OCI-M2 (cell line): Measurements from ENCODE around the gene FKBP8.

ENCODE experiments used
- DNase-seq: peaks from one replicate; lab custom pipeline; 2025; ENCODE audit not compliant: unreplicated experiment; lab: John Stamatoyannopoulos, UW

The FKBP8 gene

DNA sequence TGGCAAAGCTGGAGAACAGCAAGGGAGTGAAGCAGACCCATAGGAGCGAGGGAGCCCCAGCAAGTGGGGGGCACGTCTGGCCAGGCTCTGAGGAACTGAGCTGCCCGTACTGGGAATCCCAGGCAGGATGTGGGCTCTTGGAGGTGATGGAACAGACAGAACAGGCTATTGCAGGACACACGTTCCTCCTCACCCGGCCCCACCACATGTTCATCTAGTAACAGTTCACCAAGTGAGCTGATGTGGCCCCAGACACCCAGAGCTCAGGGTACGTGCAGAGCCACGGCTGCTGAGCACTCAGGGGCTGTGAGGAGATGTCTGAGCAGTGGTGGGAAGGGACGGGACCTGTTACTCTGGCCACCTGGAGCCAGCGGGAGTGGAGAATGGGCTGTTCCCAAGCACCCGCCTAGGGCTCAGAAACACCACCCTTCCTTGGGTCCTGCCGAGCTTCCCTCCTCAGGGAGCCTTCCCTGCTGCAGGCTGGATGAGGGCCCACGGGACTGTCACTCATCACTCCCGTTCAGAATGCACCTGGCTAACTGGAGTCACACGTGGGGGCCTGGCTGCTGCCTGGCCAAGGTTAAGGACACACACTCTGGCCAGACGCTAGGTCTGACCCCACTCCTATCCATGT lies 39.9 kb downstream of the FKBP8 start:
- DNase-seq, result no peak

DNA sequence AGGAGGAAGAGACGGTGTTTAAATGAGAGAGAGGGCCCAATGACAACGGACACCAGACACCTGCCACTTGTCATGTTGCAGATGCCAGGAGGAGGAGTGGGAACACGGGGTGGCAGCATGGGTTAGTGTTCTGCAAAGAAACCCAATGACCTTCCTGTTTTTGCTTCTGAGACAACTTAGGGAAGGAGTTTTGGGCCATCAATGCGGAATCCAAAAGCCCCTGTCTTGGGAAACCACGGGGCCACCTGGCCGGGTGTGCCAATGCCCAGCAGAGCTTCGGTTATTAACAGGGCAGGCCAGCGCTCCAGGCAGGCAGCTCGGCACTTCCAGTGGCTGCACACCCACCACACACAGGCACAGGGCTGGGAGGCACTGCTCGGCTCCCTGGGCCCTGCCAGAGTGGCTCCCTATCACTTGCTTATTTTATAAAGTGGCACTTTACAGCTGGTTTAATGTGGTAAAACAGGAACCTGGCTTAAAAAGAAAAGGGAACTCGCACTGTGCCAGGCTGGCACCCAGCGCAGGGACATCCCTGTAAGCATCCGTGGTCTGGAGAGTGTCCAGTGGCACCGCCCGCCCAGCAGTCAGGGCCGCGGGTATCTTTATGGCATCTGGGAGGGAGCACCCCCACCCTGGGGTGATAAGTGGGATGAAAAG lies 40.6 kb downstream of the FKBP8 start:
- DNase-seq, result no peak

DNA sequence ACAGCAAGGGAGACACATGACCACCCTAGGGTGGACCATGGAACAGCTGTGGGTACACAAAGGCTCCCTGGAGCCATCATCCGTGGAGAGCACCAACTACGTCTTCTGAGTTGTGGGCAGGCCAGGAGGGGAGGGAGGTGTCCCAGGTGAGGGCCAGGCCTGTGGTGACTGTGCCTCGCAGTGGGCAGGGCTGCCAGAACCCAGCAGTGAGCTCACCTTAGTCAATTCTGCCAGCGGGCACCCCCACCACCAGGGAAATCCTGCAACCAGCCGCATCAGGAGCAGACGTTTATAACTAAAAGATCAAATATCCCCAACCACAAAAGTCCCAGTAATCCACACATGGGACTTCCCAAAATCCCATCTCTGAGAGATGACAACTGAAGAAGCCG lies 41.1 kb downstream of the FKBP8 start:
- no peak for DNase-seq

DNA sequence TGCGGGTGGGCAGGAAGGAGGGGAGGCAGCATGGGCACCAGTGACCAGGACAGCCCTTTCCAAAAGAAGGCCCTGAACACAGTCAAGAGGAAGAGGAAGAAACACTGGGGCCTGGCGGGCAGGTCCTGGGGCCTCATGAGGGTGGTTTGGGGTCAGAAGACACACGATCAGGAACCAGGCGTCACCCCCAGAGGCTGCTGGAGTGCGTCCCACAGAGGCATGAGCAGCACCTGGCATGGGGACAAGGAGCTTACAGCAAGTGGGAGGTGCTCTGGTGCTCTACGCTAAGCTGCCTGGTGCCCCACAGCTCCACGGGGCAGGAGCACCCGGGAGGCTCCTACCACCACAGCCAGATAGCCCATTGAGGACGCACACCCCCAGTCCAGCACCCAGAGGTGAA lies 41.5 kb downstream of the FKBP8 start:
- no peak for DNase-seq

DNA sequence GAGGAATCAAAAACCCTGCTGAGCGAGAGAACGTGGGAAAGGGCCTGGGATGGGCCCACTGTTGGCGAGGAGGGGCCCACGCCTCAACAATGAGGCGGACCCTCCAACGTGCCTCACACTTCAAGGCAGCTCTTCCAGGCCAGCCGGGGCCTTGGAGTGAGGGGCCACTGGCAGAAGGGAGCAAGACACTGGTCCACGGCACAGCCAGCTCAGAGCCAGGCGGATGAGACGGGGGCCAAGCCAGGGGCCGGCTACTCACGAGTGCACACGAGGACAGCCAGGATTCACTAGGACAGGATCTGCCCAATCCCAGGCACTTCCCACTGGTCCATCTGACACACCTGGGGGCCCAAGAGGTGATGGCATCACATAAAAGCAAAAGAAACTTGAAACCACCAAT lies 42.0 kb downstream of the FKBP8 start:
- no peak for DNase-seq

DNA sequence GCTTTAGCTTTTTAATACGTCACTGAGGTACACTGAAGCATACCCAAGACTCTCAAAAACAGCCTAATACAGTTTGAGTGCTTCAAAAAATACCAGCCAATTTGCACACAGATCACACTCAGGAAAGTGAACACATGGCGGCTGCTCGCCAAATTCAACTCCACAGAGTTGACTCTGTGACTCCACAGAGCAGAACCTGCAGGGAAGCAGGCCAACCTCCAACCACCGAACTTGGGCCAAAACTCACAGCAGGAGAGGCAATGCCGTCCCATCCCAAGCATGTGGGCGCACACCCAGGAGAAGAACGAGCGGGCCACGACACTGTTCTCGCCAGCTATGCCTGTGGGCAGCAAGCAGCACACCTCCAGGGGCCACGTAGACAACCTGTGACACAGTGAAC lies 42.6 kb downstream of the FKBP8 start:
- DNase-seq, result no peak

DNA sequence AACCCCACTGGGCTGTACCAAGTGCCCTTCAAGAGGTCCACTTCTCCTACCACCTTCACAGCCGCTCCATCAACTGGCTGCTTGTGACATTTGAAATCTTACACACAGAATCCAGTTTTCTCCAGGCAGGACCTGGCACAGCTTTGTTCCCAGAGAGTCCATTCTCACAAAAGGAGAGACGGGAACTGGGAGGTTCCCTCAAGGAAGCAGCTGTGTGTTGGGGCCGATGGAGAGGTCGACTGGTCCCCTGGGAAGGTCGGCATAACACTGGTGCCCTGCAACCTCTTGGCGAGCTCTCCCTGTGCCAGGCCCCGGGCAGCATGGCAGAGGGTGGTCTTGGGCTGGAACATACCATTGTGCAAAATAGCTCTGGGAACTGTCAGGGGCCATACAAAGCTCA lies 43.0 kb downstream of the FKBP8 start:
- no peak for DNase-seq

DNA sequence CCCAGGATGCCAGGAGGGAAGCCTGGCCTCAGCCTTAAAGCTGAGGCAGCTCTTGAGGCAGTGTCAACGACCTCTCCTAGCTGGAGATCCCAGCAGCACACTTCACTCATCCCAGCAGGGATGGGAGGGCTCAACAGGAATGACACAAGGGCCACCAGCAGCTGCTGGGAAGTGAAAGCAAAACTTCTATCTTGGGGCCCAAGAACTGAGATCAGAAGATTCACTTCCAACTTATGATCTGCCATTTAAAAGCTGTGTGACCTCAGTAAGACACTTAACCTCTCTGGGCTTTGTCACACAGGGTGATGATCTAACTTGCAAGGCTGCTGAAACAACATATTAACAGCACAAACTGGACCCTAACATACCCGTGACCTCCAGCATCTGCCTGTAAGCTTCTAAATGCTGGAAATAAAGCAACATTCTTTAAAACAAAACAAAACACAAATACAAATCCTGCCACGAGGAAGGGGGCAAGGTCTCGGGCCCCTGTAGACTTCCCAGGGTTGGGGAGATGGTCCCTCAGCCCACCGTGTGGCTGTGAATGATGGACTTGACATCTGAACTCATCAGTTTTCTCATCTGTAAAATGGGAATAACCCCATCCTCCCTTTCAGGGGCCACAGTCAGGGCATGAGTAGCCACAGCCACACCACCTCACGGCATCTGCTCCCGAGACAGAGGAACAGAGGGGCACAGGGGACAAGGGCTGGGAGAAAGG lies 44.2 kb downstream of the FKBP8 start:
- DNase-seq, result no peak

DNA sequence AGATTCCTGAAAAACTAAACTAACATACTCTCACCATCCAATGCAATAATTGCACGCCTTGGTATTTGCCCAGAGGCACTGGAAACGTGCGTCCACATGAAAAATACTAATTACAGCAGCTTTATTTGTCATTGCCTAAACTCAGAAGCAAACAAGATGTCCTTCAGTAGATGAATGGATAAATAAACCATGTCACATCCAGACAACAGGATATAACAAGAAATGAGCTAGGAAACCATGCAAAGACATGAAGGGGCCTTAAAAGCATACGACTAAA lies 46.5 kb downstream of the FKBP8 start:
- DNase-seq, result no peak

DNA sequence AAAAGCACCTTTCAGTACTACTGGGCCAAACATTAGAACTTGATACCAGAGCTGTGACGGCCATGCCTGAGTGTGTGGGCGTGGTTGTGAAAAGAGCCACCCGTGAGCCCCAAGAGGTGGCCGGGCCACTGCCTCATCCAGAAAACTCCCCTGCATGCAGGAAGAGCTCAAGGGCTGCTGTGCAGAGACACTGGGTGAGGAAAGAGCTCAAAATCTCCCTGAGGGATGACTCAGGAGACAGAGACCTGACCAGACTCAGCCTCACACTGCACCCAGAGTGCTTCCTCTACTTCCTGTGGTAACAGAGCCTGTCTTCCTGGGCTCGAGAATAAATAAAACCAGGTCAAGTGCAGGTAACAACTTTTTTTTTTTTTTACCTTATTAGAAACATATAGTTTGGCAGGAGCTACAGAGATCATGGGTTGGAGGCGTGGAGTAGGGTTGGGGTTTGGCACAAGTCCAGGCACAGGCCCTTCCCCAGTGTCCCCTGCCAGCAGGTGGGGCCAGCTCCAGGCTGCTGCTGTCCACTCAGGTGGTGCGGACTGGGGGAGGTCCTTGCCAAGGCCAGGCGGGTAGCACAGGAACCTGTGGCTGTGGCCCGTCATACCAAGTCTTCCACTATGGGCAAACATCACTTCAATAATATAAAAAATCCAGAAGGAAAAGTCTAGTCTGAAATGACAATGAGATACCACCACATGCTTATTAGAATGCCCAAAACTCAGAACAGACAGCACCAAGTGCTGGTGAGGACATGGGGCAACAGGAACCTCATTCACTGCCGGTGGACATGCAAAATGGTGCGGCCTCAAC lies 47.0 kb downstream of the FKBP8 start:
- DNase-seq, result no peak

DNA sequence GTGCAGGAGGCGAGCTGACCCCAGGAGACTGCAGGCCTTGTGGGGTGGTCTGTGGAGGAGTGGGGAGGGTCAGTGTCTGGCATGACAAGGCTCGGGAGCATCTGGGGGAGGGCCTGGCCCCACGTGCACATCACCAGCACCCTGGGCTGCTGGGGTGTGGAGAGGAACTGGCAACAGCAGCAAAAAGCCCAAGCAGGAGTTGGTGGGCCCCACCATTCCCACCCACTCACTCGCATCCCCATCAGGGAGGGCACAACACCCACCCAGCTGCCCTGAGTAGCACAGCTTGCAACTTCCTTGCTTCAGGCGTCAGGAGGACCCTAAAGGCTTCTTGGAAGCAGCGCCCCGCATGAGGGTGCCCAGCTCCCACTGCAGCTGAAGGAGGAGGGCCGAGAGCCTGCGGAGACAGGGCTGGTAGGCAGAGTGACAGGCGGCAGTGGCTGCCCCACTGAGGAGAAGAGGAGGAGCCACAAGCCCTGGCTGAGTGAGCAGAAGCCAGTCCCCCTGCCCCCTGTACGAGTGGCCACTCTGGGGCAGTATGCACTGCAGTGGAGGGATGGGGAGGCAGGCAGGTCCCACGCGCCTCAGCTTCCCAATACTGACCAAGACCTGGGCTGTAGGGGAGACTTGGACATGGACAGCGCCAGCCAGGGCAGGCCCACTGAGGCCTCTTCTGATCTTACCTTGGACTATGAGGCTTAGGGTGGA lies 48.0 kb downstream of the FKBP8 start:
- DNase-seq, result no peak

DNA sequence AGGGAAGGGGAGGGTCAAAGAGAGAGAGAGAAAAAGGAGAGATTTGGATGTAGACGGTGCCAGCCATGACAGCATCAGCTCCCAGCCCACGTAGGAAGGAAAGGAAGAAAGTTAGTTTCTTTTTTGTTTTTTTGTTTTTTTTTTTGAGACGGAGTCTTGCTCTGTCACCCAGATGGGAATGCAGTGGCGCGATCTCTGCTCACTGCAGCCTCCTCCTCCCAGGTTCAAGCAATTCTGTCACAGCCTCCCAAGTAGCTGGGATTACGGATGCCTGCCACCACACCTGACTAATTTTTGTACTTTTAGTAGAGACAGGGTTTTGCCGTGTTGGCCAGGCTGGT lies 49.1 kb downstream of the FKBP8 start:
- no peak for DNase-seq

DNA sequence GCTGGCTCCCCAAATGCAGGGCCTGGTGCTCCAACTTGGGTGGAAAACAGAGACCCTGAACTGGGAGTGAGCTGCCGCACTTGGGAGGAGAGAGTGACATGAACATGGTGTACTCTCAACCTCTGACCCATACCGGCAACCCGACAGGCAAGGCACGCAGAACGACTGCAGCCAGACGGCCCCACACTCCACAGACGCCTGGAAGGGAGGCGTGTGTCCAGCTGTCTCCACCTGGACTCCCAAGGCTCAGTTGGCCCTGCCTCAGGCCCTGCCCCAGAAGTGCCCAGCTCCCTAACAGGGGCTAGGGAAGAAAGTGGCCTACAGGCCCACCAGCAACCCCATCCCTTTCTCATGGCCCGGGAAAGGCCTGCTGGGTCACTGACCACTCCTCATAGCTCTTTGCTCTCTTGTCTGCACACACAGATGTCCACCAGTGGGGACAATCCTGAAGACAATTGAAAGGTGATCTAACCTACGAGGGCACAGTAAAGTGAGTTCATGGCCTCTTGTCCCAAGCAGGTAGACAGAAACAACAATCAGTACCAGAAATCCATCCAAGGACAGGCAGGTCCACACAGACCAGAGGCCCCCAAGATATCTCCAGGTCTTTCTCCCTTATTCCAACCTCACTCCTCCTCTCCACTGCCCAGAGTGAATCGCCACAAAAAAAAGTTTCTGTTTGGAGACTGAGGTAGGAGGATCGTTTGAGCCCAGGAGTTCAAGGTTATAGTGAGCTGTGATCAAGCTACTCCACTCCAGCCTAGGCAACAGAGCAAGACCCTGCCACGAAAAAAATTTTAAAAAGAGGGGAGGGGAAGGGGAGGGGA lies 49.7 kb downstream of the FKBP8 start:
- DNase-seq, result no peak

DNA sequence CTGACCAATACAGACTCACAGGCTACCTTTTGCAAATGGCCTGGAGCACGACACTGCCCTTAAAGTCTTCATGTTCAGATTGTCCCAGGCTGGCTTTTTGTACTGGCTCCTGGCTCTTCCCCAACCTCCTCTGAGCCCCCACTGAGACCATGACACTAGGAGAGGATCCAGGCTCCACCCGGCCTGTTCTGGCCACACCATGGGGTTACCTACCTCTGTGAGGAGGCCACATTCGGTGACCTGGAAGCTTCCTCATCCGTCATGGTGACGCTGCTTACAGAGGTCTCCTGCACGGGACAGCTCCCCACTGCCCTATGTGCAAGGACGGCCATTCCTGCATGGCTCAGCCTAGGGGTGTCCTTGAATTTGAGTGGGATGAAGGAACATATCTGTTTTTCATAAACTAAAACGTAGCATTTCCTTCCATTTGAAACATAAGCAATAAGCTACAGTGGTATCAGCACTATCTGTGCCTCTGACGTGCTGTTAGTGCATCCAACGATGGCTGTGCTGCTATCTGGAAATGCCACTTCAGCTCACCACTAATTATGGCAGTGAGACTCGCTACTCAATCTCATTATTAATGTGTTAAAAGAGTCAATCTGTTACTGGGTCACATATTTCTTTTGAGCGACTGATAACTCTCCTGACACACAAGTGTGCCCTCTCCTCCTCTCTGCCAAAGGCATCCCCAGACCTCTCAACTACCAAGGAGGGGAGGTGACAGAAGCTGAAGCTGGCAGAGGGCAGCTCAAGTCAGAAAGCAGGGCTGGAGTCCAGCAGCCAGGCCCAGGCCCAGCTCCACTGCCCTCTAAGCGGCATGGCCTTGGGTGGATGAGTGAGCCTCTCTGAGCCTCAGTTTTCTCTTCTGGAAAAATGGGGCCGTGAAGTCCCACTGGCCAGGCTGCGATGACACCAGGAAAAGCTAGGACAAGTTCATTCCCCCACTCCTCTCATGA lies 51.1 kb downstream of the FKBP8 start:
- no peak for DNase-seq

DNA sequence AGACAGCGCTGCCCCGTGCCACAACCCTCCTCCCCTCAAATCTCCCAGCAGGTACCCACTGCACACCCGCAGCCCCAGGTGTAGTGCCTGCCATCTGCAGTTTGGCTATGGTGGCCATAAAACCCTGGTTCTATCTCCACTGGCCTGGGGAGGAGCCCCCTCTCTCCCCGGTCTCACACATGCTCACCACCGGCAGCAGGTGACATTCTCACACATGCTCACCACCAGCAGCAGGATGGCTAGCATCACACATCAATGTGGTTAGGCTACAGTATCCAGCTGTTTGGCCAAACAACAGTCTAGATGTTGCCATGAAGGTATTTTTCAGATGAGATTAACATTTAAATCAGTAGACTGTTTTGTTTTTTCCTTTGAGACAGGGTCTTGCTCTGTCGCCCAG lies 52.6 kb downstream of the FKBP8 start:
- no peak for DNase-seq

DNA sequence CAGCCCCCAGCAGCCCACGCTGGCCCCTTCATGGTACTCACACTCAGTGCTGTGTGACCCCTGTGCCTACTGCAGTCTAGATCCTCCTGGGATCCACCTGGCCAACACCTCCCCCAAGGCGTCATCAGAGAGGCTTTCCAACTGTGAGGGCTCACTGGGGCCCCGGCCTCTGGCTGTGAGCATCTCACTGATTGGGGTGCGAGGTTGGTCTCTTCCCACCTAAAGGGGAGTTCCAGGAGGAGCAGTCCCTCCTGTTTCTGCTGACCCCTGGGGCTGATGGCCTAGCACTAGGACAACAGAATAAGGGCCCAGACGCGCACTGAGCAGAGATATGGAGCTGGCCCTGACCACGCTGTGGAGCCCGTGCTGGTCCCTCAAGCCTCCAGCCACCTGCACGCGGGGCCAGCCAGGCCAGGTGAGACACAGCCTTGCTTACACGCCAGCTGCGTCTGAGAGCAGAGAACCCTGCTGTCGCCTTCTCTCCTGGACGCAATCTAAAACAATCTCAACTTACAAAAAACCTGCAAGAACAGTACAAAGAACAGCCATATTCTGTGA lies 53.7 kb downstream of the FKBP8 start:
- DNase-seq, result no peak

DNA sequence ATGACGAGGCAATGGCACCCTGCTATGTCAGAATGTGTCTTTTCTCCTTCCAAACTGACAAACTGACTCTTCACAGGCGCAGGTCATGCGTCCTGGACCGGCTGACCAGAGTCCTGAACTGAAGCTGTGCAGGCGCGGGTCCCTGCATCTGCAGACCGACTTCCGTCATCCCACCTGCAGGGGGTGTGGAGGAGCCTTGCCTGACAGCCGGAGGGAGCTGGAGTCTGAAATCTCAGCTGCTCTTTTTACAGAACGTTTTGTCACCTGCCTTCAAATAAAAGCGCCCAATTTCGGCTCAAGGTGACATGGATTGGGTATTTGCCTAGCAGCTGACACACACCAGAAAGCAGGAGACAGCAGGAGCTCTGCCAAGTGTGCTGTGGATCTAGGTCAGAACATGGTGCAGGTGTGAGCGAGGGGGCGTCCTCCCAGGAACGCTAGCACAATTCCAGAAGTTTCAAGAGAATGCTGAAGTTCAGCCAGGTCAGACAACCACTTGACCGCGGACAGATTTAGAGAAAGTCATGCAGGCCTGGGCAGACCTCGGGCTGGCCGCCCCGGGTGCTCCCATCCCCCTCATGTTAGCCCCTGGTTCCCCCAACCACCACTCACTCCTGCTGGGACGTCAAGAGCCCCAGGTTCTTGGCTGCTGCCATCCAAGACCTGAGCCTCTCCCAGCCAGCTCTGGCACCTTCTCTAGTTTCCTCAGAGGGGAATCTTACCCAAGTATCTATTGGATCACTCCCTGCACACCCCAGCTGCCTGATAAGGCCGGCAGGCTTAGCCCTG lies 54.3 kb downstream of the FKBP8 start:
- no peak for DNase-seq

DNA sequence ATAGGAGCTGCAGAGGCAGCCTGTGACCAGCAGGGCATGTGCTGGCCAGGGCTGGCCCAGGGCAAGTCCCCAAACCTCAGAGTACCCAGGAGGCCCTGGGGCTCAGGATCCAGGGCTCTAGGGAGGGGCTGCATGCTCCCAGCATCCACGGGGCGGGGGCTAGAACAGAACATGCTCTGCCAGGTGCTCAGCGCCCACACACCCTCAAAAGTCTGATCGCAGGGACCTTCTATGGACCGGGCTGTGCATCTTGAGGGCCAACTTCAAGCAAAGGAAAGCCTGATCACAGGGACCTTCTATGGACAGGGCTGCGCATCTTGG lies 55.0 kb downstream of the FKBP8 start:
- DNase-seq, result no peak
